AG04449 (cell line): ENCODE results near the gene LIPK.

Source experiments
- CTCF ChIA-PET: fragments of 350-600 bp; formaldehyde crosslinking; extraction: SDS; loops from one replicate; lab custom pipeline; 2021; ENCODE audit warnings: antibody characterized with exemption; lab: Yijun Ruan, JAX
- POLR2A ChIA-PET: fragments of 400-600, 350-600 bp; formaldehyde crosslinking; extraction: SDS; loops from one replicate; lab custom pipeline; 2020; ENCODE audit warnings: antibody characterized with exemption, inconsistent platforms; lab: Yijun Ruan, JAX
- DNase-seq: peaks from one replicate; pipeline ENCODE4 v3.0.0-alpha.2; 2010; ENCODE audit warnings: low read depth, low spot score
- H3K4me3 ChIP-seq: 2 replicates; pipeline ENCODE4 v1.5.1; 2011; ENCODE audit warnings: low read depth, mild to moderate bottlenecking, control low read depth, low read length
- CTCF ChIP-seq: IDR thresholded peaks from one replicate; pipeline ENCODE4 v1.5.1; 2011; ENCODE audit warnings: mild to moderate bottlenecking, moderate library complexity, low read length, control low read depth, inconsistent platforms; ENCODE audit not compliant: insufficient read depth; ENCODE audit errors: missing control alignments

LIPK gene

DNA sequence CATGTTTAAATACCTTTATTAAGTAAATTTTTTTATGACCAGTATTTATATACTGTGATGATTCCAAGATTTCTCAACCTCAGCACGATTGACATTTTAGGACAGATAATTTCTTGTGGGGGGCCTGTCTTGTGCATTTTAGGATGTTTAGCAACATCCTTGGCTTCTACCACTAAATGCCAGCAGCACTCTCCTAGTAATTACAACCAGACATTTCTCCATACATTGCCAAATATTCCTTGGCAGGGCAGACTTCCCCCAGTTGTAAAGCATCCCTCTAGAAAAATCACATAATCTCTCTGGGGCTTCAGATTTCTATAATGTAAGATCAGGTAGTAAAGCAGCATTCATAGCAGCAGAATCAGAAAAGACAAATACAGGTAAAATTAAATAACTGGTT, 88.7 kb downstream of the LIPK start:
- ChIA-PET CTCF (interaction anchor here (0.9 to 2.6 kb wide), 7 partner anchors 10 to 229 kb away, joined by 3 to 13 read pairs (median 4); no protein-coding TSS in a partner anchor), POLR2A (no interaction called here)
- DNase-seq, result no peak

DNA sequence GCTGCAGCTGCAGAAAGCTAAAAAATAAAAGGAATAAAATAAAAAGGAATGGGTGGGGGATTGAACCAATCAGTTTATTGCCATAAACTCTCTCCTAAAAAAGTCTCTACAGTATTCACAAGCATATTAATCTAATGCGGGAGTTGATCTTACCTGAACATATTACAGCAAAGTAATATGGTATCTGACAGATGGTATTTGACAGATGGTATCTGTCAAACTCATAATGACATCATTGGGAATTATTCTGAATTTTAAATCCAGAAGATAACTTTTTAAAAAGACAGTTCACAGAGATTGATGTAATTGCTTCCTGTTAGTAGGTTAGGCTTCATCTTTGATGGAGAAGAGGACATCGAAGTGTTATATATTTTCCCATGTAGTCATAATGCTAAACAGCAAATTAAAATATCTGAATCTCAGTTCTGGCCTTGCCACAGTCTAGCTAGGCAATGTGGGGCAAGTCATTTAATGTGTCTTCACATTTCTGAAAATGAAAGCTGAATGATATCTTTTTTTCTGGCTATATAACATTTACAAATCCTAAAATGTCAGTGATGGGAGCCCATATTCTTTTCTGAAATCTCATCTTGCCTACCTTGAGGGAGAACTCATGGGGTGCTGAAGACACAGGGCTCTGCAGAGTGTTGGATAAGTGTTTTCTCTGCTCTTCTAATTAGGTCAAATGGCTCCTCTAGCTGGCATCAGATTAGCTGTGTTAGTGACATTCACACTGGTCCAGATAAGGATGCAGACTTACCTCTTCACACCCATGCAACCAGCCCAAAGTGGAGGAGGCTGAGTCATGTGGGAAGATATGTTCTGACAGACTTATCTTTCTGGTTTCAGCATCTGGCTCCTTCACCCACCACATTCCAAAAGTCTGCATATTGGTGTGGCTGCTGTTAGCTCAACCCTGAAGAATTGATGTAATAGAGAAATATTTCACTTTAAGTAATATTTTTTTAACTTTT, 94.4 kb downstream of the LIPK start:
- TF ChIP-seq CTCF, result no peak
- DNase-seq, result peak; percentile 49
- POLR2A ChIA-PET, result no interaction called here
- H3K4me3 ChIP-seq, result no peak overlapping the region
- CTCF ChIA-PET, result interaction anchor here (1.7 to 4.3 kb wide), 4 partner anchors 9 to 235 kb away, joined by 4 to 26 read pairs (median 12); no protein-coding TSS in a partner anchor

More for the DNA sequence above, 88.7 kb downstream of the LIPK start:
- no peak for TF ChIP-seq CTCF
- H3K4me3 ChIP-seq, result no peak overlapping the region
